ENCODE measurements around the gene ALX3.
"Not testable (repeated sequence)": the region's sequence is repeated elsewhere in the genome, so short reads cannot be mapped to it uniquely, and the experiment has no call there.

ALX3 gene

DNA sequence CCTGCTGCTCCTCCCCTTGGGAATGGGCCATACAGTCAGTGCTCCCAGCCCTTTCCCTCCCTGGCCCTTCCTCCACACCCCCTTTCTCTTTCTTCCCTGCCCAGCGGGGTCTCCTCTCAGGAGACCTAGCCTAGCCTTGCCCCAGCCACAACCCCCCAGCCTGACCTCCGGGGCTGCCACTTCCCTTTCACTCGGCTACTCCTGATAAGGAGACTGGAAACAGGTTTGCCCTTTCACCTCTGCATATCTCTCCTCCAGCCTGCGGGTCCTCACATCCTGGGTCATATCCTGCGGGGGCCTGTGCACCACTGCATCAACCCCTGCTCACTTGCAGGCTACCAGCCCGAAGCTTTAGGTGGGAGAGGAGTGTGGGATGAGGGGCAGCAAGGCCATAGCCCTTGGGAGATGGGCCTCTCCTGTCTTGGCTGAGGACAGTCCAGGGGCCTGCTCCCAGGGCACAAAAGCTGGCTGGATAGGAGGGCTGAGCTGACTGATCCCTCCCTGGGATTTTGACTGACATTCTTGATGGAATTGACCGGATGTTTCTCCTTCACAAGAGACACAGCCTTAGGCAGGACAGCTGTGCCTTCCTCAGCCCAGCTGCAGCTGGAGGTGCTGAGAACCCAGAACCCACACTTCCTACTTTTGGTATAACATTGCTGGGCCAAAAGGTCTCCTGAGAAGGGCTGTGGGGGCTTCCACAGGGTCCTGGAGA lies 19.2 kb upstream of the ALX3 start:
- DNase-seq (ENCODE audit: low spot score), result no peak

DNA sequence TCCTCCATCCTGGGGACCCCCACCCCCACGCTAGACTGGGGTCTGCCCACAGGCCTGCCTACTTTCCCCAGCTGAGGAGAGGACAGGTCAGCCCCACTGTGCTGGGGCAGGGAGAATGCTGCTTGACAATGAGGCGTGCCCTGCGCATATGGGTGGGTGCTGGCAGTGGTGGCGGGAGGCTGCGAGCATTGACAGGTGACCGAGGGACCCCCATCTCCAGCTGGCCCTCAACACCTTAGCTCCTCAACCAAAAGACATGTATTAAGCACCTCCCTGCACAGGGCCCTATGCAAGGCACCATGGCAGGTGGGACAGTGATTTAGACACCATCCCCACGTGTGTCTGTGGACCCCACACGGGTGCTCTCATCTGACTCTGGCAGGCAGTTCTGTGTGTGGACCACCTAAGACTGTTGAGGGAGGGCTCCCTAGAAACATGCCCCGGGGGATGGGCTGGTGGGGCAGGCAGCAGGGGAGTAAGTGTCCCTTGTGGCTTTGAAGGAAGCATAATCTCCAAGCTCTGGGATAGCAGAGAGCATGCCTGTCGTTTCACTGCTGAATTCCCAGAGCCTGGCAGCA lies 18.4 kb upstream of the ALX3 start:
- DNase-seq (ENCODE audit: low spot score), result no peak

DNA sequence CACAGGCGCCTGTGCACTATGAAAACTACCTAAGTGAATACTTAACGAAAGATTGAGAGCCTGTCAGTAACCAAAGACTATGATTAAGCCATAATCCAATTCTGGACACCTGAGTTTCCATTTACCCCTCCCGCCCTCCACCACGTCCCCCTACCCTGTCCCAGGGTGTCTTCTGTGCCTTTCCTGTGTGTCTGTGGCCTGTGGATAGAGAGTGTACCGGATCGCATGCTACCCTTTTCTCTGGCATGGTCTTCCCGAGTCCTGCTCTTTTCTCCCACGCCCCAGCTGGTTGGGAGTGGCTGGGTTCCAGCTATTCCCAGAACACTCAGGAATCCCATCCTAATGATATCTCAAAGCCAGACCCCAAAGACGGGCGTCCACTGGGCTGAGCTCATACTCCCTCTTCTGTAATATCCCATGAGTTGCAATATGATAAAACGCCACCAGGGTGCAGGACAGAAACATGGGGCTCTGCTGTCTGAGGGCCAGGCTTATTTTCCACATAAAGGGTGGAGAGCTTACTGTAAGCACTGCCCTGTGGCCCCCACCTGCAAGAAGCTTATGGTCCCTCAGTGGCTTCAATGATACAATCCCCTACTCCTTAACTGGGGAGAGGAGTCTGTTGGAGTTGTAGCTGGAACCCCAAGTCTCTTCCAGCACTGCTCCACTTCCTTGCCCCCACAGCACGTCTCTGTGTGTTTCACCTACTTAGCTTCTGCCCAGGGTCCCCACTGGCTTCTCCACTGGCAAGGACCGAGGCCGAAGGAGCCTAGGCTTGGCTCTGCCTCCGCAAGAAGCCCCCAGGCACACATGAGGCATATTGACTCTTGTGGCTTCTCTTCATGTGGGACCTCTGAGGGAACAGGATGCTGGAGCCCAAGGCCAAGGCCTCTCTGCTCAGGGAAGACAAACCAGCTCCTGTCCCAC lies 17.6 kb upstream of the ALX3 start:
- peak; percentile 84 for DNase-seq (ENCODE audit: low spot score)

DNA sequence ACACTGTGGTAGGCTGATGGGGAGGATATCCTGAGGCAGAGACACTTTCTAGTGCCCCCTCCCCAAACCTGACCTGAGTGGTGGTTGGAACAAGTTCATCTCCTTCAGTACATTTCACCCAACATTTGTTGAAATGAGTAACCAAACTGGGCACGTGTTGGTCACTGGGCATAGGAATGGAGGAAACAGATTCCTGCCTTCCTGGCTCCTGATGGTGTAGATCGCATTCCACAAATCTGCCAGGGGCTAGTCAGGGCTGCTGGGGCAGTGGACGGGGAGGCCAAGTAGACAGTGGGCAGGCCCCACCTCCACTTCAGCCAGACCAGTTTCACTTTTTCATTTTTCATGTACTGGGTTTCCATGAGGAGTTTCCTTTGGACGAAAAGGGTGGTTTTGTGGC lies 16.5 kb upstream of the ALX3 start:
- no peak for DNase-seq (ENCODE audit: low spot score)

DNA sequence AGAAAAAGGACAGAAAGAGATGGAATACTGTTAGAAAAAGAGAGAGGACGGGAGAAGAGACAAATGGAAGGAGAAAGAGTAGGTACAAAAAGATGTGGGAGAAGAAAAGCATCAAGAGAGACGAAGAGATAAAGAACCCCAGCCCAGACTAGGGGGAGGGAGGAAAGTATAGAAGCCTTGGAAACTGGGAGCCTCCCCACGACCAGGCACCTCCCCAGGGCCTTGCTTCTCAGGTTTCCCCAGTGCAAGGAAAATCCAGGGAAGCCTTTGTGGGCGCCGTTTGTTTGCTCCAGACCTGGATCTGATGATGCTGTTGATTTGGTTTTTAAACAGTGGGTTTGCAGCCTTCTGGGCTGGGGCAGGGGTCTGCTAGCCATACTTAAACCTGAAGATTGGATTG lies 15.2 kb upstream of the ALX3 start:
- no peak for DNase-seq (ENCODE audit: low spot score)

- DNase-seq (ENCODE audit: low spot score), result peak; percentile 76
Measured at GRCh38 chr1:110084227-110085078, 14.0 kb upstream of the ALX3 start.

- no peak for DNase-seq (ENCODE audit: low spot score)
Measured at GRCh38 chr1:110083866-110084226, 13.4 kb upstream of the ALX3 start.

- no peak for DNase-seq (ENCODE audit: low spot score)
Measured at GRCh38 chr1:110083061-110083865, 12.8 kb upstream of the ALX3 start.

DNA sequence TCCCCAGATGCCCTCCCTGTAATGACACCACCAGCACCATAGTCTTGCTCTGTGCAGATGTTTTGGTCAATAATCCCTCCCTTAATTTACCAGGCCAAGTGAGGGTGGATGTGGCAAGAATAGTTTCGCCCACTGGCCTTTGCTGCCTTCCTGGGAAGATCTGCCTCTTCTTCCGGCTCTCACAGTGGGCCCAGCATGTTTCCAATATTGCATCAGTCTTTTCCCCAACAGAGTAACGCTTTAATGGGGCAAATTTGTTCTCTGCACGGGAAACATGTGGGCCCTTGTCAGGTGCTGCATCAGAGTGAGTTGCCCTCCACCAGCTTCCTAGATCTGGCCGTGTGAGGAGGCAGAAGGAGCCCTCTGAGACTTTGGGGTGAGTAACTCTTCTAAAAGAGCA lies 12.0 kb upstream of the ALX3 start:
- DNase-seq (ENCODE audit: low spot score), result no peak

- DNase-seq (ENCODE audit: low spot score), result no peak
Measured at GRCh38 chr1:110081061-110081460, 10.6 kb upstream of the ALX3 start.

DNA sequence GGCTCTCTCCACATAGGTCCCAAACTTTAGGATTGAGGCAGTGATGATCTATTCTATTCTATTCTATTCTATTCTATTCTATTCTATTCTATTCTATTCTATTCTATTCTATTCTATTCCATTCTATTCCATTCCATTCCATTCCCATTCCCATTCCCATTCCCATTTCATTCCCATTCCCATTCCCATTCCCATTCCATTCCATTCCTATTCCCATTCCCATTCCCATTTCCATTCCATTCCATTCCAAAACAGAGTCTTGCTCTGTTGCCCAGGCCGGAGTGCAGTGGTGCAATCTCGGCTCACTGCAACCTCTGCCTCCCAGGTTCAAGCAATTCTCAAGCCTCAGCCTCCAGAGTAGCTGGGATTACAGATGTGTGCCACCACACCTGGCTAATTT lies 9.5 kb upstream of the ALX3 start:
- DNase-seq (ENCODE audit: low spot score), result not testable (repeated sequence)

DNA sequence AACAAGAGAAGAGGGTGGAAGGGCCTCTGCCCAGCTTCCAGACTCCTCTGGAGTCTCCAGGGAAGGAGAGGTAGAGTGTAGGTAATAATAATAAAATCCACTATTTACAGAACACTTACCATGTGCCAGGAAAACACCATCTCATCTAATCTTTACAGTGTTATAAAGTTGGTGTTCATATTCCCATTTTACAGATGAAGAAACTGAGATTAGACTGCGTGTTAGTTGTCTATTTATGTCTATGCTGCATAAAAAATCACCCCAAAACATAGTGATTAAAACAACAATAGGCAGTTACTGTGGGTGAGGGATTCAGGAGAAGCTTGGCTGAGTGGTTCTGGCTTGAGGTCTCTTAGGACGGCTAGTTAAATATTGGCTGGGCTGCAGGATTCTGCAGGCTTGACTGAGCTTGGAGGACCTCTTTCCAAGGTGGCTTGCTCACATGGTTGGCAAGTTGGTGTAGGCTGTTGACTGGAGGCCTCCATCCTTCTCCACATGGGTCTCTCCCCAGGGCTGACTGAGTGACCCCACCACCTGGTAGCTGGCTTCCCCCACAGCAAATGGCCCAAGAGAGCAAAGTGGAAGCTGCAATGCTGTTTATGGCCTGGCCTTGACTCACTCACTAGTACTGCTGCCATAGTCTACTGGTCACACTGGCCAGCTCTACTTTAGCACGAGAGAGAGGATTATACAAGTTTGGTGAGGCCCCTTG lies 6.5 kb upstream of the ALX3 start:
- DNase-seq (ENCODE audit: low spot score), result no peak

- DNase-seq (ENCODE audit: low spot score), result no peak
Measured at GRCh38 chr1:110074166-110074565, 3.7 kb upstream of the ALX3 start.

GRCh38 chr1:110070282-110070669 lies 196 bp downstream of the ALX3 start:
- DNase-seq (ENCODE audit: low spot score), result no peak

DNA sequence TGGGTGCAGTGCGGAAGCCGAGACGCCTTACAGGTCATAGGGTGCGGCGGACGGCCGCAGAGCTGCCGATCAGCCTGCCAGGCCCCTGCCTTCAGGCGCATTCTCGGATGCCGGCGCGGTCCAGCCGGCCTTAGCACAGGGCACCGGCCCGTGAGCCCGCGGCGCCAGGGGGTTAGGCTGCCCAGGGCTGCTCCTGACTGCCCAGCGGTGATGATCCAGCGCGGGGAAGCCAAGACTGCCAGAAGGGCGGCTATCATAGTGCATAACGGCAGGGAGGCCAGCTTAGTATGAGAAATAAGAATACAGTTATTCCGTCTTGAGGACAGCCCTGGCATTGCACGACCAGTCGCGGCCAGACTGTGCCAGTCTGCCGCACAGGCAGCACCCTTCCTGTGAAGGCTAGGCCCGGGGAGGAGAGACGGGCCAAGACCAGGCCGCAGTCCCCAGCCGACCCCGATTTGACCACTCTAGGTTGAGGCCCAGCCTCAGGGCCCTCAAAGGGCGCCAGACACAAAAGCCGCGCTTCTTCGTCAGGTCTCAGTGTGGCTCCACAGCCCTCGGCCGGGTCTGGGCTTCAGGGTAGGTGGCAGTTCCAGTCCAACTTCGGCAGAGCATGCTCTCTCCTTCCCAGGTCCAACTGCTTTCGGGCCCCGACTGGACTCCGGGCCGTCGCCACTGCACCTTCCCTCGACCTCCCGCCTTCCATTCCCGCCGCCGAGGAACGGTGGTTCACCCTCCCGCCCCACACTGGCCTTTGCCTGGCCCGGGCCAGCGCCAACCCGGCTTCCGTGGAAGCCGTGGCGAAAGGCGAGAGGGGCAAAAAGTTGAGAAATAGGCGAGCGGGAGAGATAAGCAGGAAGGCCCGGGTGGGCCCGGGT lies 829 bp downstream of the ALX3 start:
- no peak for DNase-seq (ENCODE audit: low spot score)

DNA sequence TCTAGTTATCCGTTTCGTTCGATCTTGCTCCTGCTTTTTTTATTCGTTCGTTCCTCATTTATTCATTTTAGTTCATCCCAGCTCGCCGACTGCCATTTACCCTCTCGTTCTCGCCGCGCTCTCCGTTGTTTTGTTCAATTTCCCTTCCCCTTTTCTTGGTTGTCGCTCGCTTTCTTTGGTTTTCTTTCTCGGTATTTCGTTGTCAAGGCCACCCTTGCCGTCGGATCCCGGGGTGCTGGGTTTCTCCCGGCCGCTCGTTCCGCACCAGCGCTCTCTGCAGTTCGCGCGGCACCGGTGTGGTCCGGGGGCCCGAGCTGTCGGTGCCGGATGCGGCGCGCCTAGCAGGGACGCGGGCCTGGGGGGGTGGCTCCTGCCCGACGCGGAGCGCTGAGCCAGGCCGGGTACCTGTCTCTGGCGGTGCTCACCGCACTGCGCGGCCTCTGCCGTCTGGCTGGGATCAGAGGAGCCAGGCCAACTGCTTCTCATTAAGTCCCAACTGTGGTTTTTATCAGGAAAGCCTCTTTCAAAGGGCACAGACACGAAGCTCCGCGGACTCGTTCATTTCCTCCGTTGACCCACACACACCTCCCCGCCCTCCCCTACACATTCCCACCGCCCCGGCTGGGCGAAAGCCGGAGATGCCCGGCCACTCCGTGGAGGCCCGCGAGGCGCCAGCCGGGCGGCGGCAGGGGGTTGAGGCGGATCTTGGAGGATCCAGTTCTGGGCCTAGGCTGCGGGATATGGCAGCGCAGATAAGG lies 1.6 kb downstream of the ALX3 start:
- DNase-seq (ENCODE audit: low spot score), result no peak

DNA sequence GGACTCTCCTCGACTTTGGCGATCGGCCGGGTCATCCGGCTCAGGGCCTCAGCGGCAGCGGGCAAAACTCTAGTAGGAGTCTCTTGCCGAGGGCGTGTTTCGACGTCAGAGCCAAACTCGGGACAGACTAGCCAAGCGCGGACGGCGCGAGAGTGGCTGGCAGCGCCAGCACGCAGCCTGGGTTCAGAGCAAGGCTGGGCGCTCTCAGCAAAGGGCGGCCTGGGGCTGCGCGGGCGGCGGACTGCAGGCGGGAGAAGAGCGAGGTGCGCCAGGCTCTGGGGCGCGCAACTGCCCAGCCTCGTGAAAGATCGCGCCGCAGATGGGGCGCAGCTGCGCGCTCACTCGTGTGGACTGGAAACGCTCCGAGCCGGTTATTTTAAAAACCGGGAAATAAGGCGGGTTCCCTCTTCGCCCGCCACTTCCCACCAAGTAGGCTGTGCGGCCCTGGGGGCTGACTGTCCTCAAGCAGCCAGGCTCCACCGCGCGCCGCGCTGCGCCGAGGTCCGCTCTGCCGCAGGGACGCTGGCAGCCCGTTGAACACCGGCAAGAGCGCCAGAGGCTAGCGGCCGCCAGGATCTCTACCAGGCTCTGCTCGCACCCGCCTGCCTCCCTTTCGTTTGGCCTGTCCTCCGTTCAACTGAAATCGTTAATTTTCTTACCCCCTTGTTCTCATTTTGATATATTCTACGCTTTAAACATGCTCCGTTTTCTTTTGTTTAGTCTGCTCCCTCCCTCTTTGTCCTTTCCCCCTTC lies 2.4 kb downstream of the ALX3 start:
- no peak for DNase-seq (ENCODE audit: low spot score)

GRCh38 chr1:110067479-110067892 lies 3.0 kb downstream of the ALX3 start:
- no peak for DNase-seq (ENCODE audit: low spot score)

Measured in hepatic stellate cell (primary cell).